ENCODE measurements around the gene TMED1. TPM values are rescaled to one million over a fixed set of nuclear protein-coding genes. Genes with fewer than 3 reads are reported as not detected.

Gene TMED1
- total and polyA plus RNA-seq, 9 of the 15 experiments (the other 6 are each of a cell fraction or from before 2014, with no cell fraction given), result 0.86 to 30.2 (median 23.5) TPM

DNA sequence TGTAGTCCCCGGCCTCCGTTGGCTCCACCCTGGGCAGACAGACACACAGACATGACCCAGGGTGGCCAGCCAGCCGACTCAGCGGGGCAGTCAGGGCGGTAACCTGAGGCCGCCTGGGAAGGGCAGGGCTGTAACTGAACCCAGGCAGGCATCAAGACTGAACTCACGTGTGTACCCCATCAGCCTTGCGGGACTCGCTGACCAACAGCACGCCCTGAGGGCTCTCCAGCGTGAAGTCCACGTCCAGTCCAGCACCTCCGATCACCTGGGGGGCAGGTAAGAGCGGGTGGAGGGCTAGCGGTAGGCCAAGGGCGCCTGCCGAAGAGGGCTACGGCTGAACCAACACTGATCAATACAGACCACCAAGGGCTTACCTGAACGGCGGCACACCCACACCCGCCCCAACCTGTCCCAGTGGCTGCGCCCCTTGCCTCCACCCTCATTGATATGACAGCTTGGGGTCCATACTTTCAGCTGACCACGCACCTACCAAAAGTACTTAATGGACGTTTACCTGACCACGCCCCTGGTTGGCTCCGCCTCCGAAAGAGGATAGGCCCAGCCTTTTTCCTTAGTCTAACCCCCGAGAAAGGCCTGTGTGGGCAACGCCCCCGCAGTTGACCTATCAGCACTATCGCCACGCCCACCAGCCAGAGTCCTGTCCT is 791 bp downstream of the TMED1 start (continued):
- TF ChIP-seq ARHGAP35 (IDR thresholded peaks at IDR 0.05; ENCODE audit: partially characterized antibody) (no peak), EP300 (IDR thresholded peaks at IDR 0.05; ENCODE audit: low read length) (no peak), PHF20 (IDR thresholded peaks at IDR 0.05; ENCODE audit: partially characterized antibody) (no peak), BMI1 (IDR thresholded peaks at IDR 0.05; ENCODE audit: low read length) (no peak), HDAC1 (IDR thresholded peaks at IDR 0.05) (peak in 1 of 2 experiments; percentile 61; a peak in 2 of 4 replicates), HDAC8 (tag; IDR thresholded peaks at IDR 0.05) (no peak), ZNF507 (tag; conservative IDR thresholded peaks at IDR 0.05) (no peak), GATA2 (CRISPR knock-in tag; IDR thresholded peaks at IDR 0.05) (no peak)
- TF ChIP-seq, protein P1, sequence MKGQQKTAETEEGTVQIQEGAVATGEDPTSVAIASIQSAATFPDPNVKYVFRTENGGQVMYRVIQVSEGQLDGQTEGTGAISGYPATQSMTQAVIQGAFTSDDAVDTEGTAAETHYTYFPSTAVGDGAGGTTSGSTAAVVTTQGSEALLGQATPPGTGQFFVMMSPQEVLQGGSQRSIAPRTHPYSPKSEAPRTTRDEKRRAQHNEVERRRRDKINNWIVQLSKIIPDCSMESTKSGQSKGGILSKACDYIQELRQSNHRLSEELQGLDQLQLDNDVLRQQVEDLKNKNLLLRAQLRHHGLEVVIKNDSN (CRISPR knock-in tag; IDR thresholded peaks at IDR 0.05), result peak; percentile 22; the same call in 1 of the 2 replicates
- TF ChIP-seq, protein P2, sequence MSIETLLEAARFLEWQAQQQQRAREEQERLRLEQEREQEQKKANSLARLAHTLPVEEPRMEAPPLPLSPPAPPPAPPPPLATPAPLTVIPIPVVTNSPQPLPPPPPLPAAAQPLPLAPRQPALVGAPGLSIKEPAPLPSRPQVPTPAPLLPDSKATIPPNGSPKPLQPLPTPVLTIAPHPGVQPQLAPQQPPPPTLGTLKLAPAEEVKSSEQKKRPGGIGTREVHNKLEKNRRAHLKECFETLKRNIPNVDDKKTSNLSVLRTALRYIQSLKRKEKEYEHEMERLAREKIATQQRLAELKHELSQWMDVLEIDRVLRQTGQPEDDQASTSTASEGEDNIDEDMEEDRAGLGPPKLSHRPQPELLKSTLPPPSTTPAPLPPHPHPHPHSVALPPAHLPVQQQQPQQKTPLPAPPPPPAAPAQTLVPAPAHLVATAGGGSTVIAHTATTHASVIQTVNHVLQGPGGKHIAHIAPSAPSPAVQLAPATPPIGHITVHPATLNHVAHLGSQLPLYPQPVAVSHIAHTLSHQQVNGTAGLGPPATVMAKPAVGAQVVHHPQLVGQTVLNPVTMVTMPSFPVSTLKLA (conservative IDR thresholded peaks at IDR 0.05), result no peak
- TF ChIP-seq, protein P3, sequence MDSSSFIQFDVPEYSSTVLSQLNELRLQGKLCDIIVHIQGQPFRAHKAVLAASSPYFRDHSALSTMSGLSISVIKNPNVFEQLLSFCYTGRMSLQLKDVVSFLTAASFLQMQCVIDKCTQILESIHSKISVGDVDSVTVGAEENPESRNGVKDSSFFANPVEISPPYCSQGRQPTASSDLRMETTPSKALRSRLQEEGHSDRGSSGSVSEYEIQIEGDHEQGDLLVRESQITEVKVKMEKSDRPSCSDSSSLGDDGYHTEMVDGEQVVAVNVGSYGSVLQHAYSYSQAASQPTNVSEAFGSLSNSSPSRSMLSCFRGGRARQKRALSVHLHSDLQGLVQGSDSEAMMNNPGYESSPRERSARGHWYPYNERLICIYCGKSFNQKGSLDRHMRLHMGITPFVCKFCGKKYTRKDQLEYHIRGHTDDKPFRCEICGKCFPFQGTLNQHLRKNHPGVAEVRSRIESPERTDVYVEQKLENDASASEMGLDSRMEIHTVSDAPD (CRISPR knock-in tag; IDR thresholded peaks at IDR 0.05), result no peak
- TF ChIP-seq, protein P4, sequence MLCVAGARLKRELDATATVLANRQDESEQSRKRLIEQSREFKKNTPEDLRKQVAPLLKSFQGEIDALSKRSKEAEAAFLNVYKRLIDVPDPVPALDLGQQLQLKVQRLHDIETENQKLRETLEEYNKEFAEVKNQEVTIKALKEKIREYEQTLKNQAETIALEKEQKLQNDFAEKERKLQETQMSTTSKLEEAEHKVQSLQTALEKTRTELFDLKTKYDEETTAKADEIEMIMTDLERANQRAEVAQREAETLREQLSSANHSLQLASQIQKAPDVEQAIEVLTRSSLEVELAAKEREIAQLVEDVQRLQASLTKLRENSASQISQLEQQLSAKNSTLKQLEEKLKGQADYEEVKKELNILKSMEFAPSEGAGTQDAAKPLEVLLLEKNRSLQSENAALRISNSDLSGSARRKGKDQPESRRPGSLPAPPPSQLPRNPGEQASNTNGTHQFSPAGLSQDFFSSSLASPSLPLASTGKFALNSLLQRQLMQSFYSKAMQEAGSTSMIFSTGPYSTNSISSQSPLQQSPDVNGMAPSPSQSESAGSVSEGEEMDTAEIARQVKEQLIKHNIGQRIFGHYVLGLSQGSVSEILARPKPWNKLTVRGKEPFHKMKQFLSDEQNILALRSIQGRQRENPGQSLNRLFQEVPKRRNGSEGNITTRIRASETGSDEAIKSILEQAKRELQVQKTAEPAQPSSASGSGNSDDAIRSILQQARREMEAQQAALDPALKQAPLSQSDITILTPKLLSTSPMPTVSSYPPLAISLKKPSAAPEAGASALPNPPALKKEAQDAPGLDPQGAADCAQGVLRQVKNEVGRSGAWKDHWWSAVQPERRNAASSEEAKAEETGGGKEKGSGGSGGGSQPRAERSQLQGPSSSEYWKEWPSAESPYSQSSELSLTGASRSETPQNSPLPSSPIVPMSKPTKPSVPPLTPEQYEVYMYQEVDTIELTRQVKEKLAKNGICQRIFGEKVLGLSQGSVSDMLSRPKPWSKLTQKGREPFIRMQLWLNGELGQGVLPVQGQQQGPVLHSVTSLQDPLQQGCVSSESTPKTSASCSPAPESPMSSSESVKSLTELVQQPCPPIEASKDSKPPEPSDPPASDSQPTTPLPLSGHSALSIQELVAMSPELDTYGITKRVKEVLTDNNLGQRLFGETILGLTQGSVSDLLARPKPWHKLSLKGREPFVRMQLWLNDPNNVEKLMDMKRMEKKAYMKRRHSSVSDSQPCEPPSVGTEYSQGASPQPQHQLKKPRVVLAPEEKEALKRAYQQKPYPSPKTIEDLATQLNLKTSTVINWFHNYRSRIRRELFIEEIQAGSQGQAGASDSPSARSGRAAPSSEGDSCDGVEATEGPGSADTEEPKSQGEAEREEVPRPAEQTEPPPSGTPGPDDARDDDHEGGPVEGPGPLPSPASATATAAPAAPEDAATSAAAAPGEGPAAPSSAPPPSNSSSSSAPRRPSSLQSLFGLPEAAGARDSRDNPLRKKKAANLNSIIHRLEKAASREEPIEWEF (CRISPR knock-in tag; IDR thresholded peaks at IDR 0.05), result no peak
- TF ChIP-seq, protein P5, sequence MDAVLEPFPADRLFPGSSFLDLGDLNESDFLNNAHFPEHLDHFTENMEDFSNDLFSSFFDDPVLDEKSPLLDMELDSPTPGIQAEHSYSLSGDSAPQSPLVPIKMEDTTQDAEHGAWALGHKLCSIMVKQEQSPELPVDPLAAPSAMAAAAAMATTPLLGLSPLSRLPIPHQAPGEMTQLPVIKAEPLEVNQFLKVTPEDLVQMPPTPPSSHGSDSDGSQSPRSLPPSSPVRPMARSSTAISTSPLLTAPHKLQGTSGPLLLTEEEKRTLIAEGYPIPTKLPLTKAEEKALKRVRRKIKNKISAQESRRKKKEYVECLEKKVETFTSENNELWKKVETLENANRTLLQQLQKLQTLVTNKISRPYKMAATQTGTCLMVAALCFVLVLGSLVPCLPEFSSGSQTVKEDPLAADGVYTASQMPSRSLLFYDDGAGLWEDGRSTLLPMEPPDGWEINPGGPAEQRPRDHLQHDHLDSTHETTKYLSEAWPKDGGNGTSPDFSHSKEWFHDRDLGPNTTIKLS (IDR thresholded peaks at IDR 0.05; ENCODE audit: borderline replicate concordance, low read depth), result no peak

Data from K562 (cell line).